HuH-7.5 (cell line): ENCODE results near the gene MRPL11.
A peak's percentile ranks its signal among the peaks of the same experiment; 100 is the strongest.
"Not testable (repeated sequence)": the region's sequence is repeated elsewhere in the genome, so short reads cannot be mapped to it uniquely, and the experiment has no call there.

Source experiments
- DNase-seq: peaks from one replicate; pipeline ENCODE4 v3.0.0; 2011; ENCODE audit warnings: low spot score

Gene MRPL11

DNA sequence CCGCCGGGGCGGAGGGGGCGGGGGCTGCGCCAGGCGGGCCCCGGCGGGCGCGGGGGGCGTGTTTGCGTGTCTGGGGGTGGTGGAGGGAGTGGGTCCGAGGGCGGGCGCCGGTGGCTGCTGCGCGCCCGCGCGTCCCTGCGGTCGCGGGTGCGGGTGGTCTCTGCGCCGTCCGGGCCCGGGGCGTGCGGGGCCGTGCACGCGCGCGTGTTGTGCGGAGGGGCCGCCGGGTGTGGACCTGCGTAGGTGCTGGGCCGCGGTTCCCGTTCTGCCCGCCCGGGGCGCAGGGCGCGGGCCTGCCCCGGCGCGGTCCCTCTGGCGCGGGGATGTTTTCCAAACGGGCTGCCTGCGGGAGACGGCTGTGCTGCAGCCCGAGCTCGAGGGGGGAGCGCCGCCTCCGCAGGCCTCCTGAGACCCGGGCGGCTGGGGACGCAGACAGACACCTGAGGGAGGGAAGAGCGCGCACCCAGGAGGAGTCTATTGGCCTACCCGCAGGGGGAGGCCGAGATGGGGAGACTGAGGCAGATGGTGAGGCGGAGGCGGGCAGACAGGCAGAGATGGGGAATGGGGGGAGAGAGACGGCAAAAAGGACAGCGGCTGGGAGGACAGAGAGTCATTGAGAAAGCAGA lies 28.5 kb upstream of the MRPL11 start:
- DNase-seq, result peak; percentile 99

DNA sequence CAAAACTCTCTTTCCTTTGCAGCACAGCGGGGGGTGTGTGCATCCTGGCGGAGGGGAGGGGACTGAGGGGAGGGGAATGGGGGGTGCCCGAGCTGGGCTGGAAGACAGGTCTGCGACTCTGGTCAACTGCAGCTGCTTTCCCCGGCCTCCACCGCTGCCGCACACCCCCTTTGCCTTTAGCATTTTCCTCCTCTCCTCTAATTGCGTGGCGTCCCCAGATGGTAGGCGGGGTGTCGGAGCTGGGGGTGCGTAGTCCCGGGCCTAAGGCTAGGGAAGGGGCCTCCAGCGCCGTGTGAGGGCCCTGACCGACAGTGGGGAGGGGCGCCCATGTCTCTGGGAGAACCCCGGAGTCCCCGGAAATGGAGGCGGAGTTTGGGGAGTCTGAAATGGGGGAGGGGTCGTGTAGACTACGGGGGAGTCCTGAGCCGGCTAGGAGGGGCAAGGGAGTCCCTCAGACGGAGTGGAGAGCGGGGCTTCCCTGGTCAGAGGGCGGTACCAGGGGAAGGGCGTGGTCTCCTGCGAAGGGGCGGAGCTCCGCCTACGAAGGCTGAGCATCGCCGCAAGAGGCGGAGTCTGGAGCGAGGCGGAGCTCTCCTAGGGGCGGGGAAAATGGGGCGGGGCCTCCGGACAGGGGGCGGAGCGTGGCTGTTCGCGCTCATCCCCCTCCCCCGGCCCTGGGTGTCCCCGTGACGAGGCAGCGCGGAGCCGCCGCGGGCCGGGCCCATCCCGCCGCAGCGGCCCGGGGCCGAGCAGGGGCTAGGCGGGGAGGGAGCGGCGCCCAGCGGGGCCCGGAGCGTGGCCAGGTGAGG lies 27.8 kb upstream of the MRPL11 start, which contains the start of gene PELI3:
Gene PELI3 (plus strand): TSS at position 681 of the 809 bp plus-strand sequence. CDS start 1,224 bp downstream, outside the sequence.
- DNase-seq, result peak; percentile 100

DNA sequence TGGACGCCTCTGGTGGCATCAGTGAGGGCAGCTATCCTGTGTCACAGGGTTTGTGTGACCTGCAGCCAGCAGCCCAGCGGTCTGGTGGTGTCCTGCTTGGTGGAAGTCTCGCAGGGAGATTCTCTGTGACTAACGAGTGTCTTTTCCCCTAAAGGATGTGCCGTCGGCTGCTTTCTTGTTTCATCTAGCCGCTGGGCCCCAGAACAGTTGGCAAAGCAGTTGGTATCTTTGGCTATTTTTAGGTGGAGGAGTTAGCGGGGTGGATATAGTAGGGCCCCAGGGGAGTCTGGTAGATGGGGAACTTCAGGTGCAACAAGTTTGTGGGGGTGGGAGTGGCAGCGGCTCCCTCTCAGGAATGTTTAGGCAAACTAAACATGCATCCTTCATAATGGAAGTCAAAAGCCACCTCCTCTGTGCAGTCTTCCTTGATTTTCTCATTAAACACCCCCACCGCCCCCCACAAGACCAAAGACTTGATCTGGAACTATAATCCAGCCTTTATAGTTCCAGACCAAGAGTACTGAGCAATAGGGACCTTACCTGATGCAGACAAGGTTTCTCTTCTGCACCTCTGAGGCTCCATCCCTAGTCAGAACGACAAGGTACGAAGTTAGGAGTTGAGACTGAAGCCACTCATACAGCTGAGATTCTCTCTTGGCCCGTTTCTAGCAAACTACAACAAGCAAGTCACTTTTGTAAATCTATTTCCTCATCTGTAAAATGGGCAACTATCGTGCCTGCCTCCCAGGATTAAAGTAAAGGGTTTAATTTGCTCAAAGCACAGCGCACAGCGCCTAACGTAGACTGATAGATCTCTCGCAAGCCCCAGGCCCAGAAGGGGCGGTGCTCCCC lies 27.0 kb upstream of the MRPL11 start:
- no peak for DNase-seq

DNA sequence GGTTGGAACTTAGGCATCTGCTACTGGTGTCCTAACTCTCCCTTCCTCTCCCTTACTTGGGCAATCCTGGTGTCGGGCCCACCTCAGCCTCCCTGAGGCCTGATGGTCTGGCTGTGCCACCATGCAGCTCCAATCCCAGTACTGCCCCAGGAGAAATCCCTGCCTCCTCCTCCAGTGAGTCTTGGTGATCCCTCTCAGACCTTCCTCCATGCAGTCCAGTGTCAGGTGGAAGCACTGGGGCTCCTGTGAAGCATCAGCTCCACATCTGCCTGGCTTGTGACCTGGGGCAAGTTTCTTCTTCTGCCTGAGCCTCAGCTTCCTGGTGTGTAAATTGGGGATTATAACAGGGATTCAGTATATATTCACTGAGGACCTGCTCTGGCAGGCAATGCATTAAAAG lies 26.3 kb upstream of the MRPL11 start:
- DNase-seq, result no peak

DNA sequence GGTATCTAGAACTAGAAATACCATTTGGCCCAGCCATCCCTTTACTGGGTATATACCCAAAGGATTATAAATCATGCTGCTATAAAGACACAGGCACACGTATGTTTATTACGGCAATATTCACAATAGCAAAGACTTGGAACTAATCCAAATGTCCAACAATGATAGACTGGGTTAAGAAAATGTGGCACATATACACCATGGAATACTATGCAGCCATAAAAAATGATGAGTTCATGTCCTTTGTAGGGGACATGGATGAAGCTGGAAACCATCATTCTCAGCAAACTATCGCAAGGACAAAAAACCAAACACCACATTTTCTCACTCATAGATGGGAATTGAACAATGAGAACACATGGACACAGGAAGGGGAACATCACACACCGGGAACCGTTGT lies 25.5 kb upstream of the MRPL11 start:
- not testable (repeated sequence) for DNase-seq

DNA sequence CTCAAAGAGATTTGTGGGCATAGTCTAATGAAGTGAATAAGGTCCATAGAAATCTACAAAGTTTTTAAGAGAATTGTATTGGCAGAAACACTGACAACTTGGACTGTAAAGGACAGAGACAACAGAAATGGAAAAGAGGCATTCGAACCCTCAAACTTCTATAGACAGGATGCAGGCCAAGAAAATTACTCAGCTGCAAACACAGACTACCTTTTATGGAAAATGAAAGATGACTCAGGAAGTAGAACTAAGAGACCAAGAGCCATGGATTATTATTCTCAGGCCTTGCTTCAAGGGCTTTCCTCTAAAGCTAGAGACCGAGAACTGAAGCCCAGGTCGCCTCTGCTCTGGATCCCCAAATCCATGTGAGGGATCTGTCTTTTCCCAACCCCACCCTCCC lies 24.3 kb upstream of the MRPL11 start:
- peak; percentile 18 for DNase-seq

DNA sequence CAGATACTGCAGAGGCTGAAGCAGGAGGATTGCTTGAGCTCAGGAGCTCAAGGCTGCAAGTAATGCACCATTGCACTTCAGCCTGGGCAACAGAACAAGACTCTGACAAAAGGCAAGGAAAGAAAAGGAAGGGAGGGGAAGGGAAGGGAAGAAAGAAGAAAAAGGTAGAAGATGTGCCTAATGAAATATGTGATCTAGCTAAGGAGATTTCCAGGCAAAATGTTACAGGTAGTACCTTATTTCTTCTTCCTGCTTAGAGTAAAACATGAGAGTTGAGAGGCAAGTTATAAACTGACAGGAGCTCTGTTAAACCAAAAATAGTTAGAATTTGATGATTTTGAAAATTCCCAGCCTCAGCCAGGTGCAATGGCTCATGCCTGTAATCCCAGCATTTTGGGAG lies 23.4 kb upstream of the MRPL11 start:
- no peak for DNase-seq

DNA sequence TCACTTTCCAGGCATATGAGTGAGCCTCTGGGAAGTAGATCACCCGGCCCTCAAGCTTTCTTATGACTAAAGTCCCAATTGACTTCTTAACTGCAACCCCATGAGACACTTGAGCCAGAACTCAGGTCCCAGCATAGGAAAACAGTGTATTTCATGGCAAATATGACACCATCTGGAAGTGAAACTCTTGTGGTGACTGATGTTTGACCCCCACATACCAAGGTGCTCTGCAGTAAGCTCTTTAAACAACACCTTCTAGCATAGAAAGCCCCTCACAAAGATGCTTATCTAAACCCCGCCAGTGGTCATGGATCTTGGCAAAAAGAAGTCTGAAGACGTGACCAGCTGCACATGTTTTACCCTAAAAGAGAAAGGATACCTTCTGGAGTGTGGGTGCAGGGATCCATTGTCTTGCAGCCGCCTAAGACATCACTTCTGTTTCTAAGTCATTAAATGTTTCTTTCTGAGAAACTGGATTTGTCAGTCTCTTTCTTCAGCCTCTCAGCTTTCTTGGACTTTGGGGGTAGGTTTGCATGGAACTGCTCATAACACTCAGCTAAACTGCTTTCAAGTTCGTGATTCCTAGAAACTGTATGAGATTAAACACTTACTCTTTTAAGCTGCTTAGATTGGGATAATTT lies 20.6 kb upstream of the MRPL11 start:
- no peak for DNase-seq

DNA sequence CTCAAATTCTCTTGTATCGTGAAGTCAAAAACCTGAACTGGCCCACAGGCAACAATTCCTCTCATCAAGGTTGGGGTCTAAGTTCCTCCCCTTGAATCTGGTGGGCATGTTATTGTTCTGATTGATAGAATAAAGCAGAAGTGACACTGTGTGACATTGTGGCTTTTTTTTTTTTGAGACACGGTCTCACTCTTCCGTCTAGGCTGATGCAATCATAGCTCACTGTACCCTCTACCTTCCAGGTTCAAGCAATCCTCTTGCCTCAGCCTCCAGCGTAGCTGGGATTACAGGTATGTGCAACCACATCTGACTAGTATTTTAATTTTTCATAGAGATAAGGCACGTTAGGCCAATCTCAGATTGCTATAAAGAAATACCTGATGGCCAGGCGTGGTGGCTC lies 19.2 kb upstream of the MRPL11 start:
- no peak for DNase-seq

DNA sequence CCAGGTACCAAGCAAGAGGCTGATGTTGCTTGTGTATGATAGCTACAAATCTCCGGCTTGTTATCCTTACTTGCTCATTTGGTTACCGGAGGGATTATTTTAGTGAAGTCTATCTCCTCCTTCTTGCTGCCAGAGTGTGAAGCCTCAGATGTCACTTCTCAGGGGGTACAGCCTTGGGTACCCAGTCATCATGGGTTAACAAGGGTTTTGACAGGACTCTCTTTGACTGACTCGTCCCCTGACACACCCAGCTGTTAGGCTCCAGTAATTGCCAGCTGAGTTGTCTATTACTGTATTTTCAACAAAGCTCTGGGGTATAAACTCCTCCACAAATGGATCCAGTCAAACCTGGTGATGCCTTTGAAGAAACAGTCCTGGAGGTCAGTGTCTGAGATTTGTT lies 16.2 kb upstream of the MRPL11 start:
- DNase-seq, result no peak

DNA sequence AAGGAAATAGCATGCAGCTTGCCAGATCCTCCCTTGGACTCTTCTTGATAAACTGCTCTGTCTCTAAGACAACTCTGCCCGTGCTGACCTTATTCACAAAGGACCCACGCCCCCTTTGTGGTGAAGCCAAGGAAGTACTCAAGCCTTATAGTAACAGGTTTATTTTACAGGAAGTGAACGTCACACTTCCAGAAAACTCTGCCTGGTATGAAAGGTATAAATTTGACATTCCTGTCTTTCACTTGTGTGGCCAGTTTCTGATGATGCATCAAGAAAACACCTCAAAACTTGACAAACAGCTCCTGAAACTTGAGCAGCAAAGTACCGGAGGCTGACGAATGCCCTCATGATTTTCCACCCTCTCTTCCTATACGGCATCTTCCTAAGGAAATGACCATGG lies 15.6 kb upstream of the MRPL11 start:
- DNase-seq, result no peak

DNA sequence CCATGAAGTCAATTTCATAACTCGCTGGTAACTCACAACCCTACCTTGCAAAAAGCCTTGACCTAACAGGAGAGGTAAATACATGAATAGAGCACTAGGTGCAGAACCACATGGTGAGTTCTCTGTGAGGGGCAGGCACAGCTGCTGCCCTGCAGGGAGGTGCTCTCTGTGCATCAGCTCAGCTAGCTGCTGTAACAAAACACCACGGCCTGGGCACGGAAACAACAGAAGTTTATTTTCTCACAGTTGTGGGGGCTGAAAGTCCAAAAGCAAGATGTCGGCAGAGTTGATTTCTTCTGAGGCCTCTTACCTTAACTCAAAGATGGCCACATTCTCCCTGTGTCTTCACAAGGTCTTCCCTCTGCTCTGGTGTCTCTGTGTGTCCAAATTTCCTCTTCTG lies 13.0 kb upstream of the MRPL11 start:
- no peak for DNase-seq

DNA sequence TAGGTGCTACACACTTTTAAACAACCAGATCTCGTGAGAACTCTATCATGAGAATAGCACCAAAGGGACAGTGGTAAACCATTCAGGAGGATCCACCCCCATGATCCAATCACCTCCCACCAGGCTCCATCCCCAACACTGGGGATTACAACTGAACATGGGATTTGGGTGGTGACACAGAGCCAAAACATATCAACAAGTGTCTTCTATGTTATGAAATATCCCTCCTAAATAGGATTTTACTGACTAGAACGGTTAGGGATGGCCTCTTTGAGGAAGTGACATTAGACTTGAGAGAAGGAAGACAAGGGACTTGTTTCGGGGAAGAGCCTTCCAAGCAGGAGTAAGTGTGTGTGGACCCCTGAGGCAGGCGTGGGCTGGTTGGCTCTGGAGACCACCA lies 11.9 kb upstream of the MRPL11 start:
- DNase-seq, result no peak

DNA sequence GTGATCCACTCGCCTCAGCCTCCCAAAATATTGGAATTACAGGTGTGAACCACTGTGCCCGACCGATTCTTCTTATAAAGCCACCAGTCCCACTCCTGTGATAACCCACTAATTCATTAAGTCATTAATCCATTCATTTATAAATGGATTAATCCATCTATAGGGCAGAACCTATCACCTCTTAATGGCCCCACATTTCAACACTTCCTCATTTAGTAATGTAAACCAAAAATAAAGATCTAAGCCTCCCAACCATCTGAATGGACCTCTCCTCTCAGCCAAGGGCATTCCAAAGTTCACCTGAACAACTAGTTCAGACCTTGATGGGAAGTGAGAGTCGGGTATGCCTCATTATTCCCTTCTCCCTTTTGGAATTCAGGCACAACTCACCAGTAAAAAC lies 9.9 kb upstream of the MRPL11 start:
- no peak for DNase-seq

DNA sequence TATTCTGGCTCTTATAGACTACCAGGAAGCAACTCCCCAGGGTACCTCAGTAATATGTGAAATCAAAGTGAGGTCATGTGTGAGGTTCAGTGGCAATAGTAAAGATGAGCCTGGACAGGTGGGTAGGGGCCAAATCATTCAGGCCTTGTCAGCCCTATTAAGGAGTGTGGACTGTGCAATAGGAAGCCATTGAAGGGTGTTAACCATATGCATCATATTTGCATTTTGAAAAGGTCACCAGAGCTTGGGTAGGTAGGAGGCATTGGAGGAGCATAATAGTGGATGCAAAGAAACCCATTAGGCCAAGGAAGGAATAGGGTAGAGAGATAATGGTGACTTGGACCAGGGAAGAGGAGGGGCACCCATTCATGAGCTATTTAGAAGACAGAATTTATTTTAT lies 8.4 kb upstream of the MRPL11 start:
- DNase-seq, result no peak

DNA sequence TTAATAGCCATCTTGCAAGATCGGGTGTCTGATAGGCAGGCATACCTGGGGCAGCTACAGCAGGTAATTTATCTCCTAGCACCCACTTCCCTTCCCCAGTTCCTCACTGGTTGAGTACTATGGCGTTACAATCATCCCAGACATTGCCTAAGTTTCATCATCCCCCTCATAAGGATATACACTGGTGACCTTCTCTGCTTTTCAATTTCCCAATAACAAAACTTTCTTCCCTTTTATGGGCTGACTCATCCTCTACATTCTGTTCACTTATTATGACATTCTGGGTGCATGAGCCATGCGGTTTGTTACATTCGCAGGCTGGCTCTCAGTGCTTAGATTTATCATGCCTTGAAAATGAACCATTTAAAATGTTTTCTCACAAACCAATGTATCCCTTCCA lies 5.0 kb upstream of the MRPL11 start:
- no peak for DNase-seq

DNA sequence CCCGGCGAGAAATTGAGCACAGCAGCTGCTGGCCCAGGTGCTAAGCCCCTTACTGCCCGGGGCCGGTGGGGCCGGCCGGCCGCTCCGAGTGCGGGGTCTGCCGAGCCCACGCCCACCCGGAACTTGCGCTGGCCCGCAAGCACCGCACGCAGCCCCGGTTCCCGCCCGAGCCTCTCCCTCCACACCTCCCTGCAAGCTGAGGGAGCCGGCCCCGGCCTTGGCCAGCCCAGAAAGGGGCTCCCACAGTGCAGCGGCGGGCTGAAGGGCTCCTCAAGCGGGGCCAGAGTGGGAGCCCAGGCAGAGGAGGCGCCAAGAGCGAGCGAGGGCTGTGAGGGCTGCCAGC lies 2.3 kb upstream of the MRPL11 start:
- DNase-seq, result not testable (repeated sequence)

DNA sequence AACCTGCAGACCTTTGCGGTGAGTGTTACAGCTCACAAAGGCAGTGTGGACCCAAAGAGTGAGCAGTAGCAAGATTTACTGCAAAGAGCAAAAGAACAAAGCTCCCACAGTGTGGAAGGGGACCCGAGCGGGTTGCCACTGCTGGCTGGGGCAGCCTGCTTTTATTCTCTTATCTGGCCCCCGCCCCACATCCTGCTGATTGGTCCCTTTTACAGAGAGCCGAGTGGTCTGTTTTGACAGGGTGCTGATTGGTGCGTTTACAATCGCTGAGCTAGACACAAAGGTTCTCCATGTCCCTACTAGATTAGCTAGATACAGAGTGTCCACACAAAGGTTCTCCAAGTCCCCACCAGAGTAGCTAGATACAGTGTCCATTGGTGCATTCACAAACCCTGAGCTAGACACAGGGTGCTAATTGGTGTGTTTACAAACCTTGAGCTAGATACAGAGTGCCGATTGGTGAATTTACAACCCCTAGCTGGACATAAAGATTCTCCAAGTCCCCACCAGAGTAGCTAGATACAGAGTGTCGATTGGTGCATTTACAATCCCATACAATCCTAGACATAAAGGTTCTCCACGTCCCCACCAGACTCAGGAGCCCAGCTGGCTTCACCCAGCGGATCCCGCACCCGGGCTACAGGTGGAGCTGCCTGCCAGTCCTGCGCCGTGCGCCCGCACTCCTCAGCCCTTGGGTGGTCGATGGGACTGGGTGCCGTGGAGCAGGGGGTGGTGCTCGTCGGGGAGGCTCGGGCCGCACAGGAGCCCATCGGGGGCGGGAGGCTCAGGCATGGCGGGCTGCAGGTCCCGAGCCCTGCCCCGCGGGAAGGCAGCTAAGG lies 1.7 kb upstream of the MRPL11 start:
- DNase-seq, result not testable (repeated sequence)

DNA sequence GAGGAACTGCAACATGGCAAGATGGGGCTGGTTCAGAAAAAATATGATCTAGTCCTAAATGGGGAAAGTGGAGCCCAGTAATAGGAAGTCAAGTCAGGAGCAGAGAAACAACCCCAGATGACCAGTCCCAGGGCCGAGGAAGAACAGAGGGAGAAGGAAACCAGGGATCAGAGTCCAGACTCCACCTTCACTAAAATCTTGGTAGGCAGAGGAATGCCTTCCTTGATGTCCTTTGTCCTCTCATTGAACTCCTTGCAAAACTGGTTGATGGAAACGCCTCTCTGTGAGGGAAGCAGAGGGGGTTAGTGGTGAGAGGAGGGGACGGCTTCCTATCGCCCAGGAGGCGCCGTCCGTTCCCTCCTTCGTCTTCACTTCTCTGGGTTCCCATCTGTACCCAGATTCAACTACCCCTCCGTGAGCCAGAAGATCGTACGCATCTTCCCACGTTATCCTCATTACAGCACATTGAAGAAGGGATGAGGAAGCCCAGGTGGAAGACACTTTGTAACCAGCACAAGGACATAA lies 607 bp downstream of the MRPL11 start:
- DNase-seq, result no peak

DNA sequence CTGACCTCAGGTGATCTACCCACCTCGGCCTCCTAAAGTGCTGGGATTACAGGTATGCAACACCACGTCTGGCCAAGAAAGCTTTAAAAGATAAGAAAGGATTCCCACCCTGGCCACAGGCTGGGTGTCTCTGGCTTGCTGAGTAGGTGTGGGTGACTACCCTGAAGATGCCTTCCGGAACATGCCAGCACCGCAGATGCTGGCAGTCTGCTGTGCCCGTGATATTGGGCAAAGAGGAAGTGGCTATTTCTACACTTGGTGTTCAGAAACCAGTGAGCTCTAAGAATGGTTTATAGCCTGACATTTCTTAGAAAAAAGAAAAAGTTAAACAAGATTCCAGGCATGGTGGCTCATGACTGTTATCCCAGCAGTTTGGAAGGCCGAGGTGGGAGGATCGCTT lies 6.1 kb downstream of the MRPL11 start:
- no peak for DNase-seq

DNA sequence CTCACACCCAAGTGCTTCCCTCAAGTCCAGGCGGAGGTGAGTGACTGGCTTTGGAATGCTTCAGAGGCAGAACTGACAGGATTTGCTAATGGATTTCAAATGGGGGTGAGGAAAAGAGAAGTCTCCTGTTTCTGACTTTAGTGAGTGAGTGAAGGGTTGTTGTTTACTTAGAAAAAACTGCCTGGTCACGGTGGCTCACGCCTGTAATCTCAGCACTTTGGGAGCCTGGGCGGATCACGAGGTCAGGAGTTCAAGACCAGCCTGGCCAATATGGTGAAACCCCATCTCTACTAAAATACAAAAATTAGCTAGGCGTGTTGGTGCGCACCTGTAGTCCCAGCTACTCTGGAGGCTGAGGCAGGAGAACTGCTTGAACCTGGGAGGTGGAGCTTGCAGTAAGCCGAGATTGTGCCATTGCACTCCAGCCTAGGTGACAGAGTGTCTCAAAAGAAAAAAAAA lies 6.7 kb downstream of the MRPL11 start:
- DNase-seq, result not testable (repeated sequence)
